HG03571 (cell line): ENCODE results near the gene CCP110.
A peak's percentile ranks its signal among the peaks of the same experiment; 100 is the strongest.
"Not testable (repeated sequence)": the region's sequence is repeated elsewhere in the genome, so short reads cannot be mapped to it uniquely, and the experiment has no call there.

Experiments
- ATAC-seq: cut with Tn5 transposase; IDR thresholded peaks from one replicate; pipeline ENCODE4 v1.9.1; 2021; ENCODE audit not compliant: unreplicated experiment

The CCP110 gene

DNA sequence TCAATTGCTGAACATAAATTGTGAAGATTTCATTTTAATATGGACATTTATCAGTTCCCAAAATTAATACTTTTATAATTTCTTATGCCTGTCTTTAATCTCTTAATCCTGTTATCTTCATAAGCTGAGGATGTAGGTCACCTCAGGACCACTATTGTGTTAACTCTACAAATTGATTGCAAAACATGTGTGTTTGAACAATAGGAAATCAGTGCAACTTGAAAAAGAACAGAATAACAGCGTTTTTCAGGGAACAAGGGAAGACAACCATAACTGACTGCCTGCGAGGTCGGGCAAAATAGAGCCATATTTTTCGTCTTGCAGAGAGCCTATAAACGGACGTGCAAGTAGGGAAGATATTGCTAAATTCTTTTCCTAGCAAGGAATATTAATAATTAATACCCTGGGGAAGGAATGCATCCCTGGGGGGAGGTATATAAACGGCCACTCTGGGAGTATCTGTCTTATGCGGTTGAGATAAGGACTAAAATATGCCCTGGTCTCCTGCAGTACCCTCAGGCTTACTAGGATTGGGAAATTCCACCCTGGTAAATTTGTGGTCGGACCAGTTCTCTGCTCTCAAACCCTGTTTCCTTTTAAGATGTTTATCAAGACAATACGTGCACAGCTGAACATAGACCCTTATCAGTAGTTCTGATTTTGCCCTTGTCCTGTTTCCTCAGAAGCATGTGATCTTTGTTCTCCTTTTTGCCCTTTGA is 19.7 kb downstream of the CCP110 start:
- not testable (repeated sequence) for ATAC-seq

DNA sequence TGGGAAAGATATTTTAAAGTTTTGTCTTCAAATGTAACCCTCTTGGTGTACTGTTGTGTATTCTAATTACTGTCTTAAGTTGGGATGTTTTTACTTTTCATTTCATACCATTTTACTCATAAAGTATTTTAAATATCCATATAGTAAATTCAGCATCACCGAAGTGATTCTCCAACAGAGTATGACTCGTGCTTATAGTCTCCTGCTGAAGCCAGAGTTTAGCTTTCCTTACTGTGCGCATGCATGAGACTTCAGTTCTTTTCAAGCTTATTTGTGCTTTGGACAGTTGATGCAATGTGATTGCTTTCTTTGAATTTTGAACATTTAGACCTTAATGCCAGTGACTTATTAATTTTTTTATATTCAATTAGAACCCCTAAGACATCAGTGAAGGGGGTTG is 24.4 kb downstream of the CCP110 start:
- ATAC-seq = no peak

DNA sequence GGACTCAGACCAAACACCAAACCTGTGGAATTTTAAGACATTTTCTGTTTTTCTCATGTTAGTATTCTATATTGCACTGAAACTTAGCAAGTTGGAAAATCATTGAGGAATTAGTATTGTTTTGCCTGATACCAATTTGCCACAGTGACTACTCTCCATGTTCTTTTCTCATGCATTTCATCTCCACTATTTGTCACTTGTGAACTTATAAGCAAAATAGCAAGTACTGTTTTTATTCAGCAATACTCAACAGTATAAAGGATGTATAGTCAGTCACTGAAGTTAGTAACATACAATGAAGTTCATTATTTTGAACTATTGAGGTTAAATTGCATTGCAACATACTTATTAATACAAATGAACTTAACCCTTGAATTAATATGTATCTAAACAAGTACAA is 25.9 kb downstream of the CCP110 start:
- ATAC-seq = no peak

DNA sequence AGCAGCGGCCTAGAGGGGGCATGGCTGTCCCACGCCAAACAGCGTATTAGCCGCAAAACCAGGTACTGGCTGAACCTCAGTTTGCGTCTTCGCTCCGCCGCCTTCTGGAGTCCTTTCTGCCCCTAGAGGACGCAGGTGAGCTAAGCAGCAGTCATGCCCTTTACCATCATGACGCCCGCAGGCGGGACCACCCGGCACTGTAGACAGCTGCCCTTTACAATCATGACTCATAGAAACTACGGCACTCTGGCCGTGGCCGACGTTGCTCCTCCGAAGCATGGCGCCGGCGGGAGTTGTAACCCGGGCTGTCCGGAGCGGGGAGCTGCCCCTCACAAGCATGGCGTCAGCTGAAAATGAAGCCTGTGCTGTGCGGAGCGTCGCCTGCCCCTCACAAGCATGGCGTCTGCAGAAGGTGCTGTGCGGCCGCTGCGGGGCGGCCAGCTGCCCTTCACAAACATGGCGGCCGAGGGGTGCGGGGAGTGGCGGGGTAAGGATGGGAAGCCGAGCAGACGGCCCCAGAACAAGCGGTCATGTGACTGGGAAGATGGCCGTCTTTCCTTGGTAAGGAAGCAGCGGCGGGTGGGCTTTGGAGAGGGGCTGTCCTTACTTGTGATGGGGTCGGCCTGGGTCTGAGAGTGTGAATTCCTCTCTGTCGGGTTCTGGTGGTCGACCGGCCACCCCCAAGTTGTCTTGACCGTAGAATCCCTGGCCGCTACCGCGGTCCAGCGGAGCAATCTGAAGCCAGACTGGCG is 31.6 kb downstream of the CCP110 start, which contains the start of gene VPS35L:
TSS of gene VPS35L (plus strand) at position 518 of the 752 bp plus-strand sequence. CDS start at position 545, 27 bp downstream.
- peak; percentile 97 for ATAC-seq

DNA sequence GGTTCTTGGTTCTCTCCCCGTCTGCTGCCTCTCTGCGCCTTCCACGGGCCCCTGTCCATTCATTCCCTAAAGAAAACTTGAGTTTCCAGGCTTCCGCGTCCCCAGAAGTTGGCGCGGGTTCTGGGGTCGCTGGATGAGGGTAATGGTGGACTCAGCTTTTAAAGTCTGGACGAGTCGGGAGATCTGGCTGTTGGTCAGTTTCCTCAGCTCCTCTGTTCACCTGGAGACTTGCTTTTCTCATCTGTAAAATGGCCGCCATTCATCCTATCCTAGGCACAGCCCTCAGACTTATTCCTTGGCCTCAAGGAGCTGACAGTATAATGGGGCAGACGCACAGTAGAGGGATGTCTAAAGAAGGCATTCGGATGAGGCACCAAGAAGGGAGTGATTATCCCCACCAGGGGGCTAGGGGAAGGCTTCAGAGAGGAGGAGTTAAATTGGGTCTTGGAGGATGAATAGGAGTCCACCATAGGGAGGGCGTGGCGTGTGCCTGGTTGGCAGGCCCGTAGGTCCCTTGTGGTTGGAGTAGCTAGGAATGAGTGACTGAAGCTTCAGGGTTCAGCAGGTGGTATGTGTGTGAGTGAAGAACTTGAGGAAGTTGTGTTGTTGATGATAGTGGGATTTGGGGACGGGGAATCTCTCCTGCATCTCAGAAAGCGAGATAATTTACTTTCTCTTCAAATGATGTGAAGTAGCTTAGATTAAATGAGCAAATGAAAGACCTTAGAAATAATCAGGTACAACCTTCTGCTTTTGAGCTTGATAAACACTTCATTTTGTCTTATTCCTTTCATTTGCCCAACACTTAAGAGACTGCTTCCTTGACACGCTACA is 32.4 kb downstream of the CCP110 start:
- no peak for ATAC-seq

DNA sequence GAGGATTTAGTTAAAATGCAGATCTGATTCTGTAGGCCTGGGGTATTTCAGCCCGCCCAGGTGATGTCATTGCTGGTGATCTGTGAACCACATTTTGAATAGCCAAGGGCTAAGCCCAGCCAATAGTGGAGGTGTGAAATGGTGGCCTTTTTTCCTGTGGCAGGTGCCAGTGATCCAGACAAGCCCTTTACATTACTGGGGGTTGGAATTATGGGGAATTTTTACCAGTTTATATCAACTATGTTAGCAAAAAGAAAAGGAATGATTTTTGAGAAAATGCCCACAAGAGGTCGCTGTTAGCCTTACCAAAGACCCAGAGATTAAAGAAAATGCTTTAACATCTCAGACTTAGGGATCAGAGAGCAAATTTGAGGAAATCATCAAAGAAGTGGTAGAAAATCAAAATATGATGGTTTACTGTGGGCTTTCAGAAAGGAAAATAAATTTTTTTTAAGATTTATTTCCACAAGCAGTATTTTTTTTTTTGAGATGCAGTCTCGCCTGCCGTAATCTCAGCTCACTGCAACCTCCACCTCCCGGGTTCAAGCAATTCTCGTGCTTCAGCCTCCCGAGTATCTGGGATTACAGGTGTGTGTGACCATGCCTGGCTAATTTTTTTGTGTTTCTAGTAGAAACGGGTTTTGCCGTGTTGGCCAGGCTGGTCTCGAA is 35.6 kb downstream of the CCP110 start:
- ATAC-seq = no peak

DNA sequence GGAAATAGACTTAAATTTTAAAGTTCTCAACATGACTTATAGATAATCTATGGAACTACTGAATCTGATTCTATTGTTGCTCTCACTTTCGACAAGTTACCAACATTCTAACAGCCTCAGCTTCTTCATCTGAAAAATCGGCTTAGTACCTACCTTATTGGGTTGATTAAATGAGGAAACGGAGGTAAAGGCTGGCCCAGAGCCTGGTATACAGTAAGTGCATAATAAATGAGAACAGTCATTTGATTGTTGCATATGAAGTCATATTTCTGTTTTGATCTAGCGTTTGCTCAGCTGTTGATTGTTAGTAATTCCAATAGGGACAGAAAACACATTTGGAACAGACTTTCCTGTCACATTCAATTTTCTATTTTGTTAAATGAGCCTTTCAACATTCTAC is 36.3 kb downstream of the CCP110 start:
- no peak for ATAC-seq

DNA sequence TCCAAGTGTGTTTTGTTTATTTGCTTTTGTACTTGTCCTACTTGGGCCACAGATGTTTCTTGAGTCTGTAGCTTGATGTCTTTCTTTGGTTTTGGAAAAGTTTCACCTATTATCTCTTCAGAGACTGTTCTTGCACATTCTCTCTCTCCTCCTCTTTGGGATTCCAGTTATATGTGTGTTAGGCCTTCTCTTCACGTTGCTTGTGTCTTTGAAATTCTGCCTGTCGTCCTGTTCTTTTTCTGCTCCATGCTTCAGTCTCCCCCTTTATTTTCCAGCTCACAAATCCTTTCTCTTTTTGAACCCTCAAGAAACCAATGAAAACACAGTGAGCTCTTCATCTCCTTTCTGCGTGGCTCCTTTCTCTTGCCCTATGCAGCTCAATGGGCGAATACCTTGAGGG is 39.6 kb downstream of the CCP110 start:
- no peak for ATAC-seq

DNA sequence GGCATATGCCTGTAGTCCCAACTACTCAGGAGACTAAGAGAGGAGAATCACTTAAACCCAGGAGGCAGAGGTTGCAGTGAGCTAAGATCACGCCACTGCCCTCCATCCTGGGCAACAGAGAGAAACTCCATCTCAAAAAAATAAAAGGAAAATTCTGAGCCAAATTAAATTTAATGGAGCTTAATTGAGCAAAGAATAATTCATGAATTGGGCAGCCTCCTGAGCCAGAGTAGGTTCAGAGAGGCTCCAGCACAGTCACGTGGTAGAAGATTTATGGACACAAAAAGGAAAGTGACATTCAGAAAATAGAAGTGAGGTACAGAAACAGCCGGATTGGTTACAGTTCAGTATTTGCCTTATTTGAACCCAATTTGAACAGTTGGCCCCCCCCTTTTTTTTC is 42.6 kb downstream of the CCP110 start:
- no peak for ATAC-seq

DNA sequence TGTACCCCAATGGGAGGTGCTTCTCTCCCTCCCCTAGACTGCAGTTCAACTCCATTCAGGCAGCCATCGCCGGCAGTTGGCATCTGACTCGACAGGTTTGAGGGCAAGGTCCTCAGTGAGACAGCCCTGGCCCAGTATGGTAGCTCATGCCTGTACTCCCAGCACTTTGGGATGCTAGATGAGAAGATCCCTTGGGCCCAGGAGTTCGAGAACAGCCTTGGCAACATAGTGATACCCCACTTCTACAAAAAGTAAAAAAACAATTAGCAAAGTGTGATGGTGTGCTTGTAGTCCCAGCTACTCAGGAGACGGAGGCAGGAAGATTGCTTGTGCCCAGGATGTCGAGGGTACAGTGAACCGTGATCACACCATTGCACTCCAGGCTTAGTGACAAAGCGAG is 43.8 kb downstream of the CCP110 start:
- no peak for ATAC-seq

DNA sequence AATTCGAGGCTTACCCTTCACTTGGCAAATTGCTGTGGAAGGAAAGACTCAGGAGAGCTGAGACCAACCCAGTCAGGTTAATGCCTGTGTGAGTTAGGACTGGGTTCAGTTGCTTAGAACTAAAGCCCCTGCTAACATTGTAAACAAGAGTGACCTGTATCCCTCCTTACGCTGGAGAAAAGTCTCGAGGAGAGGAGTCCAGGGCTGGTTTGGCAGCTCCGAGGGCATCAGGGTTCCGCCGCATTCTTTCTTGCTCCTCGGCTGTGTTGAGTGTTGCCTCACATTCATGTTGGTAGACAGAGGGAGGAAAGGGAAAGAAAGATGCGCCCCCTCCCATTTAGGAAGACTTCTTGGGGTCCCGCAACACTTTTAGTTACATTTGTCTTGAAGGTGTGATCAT is 50.3 kb downstream of the CCP110 start:
- ATAC-seq = no peak

DNA sequence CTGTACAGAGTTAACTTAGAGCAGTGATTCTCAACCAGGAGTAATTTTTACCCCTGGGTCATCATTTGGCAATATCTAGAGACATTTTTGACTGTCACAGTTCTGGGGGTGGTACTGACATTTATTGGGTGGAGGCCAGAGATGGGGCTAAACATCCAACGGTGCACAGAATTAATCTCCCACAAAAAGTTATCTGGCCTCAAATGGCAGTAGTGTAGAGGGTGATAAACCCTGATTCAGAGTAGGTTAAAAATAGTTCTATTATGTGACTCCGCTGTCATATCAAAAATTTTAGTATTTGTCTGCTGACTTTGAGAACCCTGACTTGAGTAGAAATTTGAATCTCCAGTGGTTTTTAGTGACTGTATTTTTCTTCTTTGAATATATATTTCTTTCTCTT is 50.9 kb downstream of the CCP110 start:
- ATAC-seq = no peak

DNA sequence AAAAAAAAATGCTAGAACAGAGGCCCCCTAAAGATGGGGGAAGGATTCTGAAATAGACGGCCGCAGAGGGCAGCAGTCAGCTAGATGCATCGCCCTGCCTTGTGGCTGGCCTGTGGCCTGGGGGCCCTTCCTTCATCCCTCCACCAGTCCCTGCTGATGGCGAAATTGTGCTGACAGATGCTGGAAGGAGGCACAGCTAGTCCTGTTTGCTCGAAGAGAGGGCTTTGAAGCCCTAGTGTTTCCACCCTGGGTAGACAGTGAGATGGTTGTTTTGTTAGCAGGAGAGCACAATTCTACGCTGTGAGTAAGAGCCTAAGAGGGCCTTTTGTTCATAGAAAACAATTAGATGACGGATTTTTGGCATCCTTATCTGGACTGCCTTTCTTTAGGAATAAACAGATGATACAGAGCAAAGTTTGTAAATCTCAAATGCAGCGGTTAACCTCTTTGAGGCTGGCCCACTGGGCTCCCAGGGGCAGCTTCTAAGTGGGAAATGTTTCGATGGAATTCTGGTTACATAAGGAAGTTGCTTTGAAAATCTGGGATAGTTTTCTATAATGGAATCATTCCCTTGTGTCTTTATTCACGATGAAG is 54.7 kb downstream of the CCP110 start:
- no peak for ATAC-seq

DNA sequence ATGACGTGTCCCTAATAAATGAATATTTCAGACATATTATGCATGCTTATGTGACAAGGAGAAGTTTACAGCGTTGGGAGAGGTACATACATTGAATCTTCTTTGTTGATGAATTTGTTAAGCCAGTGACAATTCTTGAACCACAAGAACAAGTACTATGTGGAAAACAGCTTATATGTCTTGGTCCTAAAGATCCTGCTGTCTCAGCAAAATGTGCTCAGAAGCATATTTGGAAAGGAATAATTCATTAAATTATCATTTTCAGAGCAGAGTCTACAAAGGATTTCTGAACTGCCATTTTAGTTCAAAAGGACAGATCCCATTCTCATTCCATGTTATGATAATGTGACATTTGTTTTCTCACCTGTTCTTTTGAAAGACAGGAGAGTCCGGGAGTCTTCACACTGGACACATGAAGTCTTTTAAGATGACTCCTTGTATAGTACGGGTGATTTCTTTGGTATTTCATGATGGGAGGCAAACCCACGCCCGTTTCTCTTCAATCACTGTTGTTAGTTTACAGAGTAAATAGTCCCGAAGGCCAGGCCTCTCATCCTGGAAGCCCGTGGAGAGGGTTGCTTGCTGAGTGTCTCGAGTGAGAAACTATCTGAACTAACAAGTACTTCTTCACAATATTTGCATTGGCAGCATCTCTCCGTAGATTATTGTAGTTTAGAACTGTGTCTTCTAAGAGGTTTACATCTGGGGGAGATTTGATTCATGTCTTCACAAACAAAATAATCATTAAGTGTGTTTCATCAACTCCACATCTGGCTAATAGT is 58.5 kb downstream of the CCP110 start:
- no peak for ATAC-seq

DNA sequence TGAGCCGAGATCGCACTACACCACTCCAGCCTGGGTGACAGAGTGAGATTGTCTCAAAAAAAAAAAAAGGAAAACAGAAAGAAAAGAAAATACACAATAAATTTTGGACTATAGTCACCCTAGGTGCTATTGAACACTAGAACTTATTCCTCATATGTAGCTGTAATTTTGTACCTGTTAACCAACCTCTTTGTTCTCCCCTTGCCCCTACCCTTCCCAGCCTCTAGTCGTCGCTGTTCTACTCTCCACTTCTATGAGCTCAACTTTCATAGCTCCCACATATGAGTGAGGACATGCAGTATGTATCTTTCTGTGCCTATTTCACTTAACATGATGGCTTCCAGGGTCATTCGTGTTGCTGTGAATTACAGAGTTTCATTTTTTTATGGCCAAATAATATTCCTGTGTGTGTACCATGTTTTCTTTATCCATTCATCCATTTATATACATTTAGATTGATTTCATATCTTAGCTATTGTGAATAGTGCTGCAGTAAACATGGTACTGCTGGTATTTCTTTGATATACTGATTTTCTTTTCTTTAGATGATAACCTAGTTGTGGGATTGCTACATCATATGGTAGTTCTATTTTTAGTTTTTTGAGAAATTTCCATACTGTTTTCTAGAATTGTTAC is 60.0 kb downstream of the CCP110 start:
- ATAC-seq = no peak

DNA sequence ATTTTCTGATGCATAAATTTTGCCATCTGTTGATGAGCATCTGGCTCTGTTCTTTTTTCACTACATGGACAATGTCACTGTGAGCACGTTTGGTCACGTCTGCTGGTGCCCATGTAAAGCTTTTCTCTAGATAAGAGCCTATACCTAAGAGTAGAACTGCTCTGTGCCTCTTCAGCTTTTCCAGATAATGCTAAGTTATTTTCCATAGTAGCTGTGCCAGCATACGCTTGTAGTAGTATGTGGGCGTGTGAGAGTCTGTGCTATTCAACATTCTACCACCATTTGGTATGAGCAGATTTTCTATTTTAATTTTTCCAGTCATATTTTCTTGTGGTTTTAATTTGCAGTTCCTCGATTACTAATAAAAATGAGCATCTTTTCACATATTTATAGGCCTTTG is 64.9 kb downstream of the CCP110 start:
- ATAC-seq = no peak

DNA sequence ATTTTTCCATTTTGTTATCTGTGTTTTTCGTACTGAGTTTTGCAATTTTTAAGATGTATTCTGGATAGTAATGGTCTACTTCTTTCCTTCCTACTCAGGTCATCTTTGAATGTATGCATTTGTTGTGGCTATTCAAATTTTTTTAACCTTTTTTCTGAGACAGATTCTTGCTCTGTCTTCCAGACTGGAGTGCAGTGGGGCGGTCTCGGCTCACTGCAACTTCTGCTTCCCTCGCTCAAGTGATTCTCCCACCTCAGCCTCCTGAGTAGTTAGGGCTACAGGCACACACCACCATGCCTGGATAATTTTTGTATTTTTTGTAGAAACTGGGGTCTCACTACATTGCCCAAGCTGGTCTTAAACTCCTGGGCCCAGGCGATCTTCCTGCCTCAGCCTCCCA is 65.4 kb downstream of the CCP110 start:
- ATAC-seq = no peak

DNA sequence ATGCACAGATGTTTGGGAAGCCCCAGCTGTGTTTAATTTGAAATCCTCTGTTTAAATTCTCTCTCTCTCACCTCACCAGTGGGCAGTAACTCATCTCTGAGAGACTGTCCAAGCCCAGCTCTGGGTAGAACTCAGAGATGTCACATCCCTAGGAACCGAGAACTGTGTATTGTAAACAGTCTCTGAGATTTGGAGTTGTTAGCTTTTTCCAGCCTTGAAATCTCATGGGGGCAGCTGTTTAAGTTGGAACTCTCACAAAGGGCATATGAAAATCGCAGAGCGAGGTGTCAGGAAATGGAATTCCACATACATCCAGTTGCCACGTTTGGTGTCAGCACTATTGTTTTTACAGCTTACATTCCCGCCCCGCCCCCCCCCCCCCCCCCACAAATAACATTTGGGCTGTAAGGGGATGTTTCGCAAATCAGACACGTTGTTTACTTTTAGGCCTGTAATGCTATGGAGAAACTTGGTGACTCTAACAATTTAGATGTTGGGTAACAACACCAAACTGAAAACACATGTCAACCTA is 66.1 kb downstream of the CCP110 start:
- ATAC-seq = no peak

DNA sequence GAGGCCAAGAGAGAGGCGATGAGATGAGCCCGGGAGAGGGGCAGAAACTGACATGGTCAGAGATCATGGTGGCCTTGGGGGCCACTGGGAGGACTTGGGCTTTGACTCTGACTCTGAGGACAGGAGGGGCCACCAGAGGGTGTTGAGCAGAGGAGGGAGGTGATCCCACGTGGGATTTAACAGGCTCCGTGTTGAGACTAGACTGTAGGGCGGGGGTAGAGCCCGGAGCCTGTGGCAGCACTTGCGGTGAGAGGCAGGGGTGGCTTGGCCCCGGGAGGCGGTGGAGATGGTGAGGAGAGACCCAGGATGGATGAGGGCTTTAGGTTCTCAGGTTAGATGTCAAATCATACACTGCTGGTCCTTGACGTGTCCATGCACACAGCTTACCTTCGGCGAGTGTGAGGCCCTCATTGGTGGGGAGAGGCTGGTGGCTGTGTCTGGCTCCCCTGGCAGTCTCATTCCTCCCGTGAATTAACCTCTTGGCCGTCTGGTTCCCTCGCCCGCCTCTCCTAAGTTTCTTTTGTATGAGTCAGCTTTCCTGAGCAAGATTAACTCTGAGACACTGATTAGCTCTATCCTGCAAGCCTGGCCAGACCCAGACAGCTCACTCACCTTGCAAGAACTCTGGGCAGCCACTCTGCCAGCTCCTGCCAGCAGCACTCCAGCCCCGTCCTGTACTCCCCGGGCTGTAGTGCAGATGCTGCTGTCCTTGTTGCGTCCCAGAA is 71.5 kb downstream of the CCP110 start:
- no peak for ATAC-seq
